Ishikawa (cell line): ENCODE results near the gene GAST.

Experiments
- CEBPB ChIP-seq: IDR thresholded peaks from 2 replicates; pipeline ENCODE4 v1.6.1; 2012
- CREB1 ChIP-seq: IDR thresholded peaks from 2 replicates; pipeline ENCODE4 v1.6.1; 2012; ENCODE audit warnings: low read depth
- EGR1 ChIP-seq: IDR thresholded peaks from 2 replicates; pipeline ENCODE4 v1.6.1; 2012
- EP300 ChIP-seq: IDR thresholded peaks from 2 replicates; pipeline ENCODE4 v1.6.1; 2012; ENCODE audit warnings: borderline replicate concordance
- FOXM1 ChIP-seq: IDR thresholded peaks from 2 replicates; pipeline ENCODE4 v1.6.1; 2012; ENCODE audit warnings: low read depth, borderline replicate concordance
- MAX ChIP-seq: IDR thresholded peaks from 2 replicates; pipeline ENCODE4 v1.6.1; 2012
- NFIC ChIP-seq: IDR thresholded peaks from 2 replicates; pipeline ENCODE4 v1.6.1; 2012
- RAD21 ChIP-seq: IDR thresholded peaks from 2 replicates; pipeline ENCODE4 v1.6.1; 2012; ENCODE audit warnings: low read depth
- TAF1 ChIP-seq: IDR thresholded peaks from 2 replicates; pipeline ENCODE4 v1.6.1; 2012; ENCODE audit warnings: low read depth, mild to moderate bottlenecking
- TCF12 ChIP-seq: IDR thresholded peaks from 2 replicates; pipeline ENCODE4 v1.6.1; 2012; ENCODE audit warnings: low read depth
- TEAD4 ChIP-seq: IDR thresholded peaks from 2 replicates; pipeline ENCODE4 v1.6.1; 2012
- YY1 ChIP-seq: IDR thresholded peaks from 2 replicates; pipeline ENCODE4 v1.6.1; 2012; ENCODE audit warnings: low read depth
- ZBTB7A ChIP-seq: IDR thresholded peaks from 2 replicates; pipeline ENCODE4 v1.6.1; 2012; ENCODE audit warnings: low read depth
- TF ChIP-seq, protein P1 (sequence below): IDR thresholded peaks from 2 replicates; pipeline ENCODE4 v1.6.1; 2012
- TF ChIP-seq, protein P2 (sequence below): IDR thresholded peaks from 2 replicates; pipeline ENCODE4 v1.6.1; 2012; ENCODE audit warnings: low read depth, mild to moderate bottlenecking

The GAST gene

DNA sequence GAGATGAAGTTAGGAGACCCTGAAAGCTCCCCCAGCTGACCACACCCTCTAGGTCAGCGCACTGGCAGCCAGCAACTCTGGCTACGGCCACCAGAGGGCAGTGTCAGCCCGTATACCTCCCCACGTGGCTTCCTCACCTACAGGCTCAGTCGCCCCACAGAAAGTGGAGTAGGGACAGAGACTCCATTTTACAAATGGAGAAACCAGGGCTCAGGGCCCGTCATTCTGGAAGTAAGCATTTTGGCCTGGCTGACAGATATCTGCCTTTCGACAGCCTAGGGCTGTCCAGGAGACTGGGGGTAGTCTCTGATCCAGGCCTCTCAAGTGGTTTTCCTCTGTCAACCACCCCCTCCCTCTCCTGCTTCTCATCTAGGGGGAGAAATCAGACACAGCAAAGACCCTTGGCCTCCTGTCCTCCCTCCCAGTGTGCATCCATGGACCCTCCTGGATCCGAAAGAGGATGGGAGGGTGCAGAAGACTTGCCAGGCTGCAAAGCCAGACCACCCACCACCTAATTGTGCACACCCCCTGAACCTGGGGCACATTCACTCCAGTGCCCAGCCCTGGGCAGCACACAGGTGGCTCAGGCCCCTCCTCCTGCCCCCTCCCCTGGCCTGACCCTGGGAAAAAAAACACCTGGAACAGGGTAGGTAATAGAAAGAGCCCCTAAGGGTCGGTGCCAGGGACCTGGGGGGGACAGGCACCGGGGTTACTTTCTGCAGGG lies 26.1 kb downstream of the GAST start:
- peak; percentile 46; the same call in 1 of the 2 replicates for TF ChIP-seq TCF12
- TF ChIP-seq ZBTB7A = no peak
- no peak for TF ChIP-seq EP300
- TF ChIP-seq NFIC = no peak
- peak; percentile 98 for TF ChIP-seq RAD21
- TF ChIP-seq YY1 = peak; percentile 76
- TF ChIP-seq MAX = peak; percentile 96
- no peak for TF ChIP-seq TAF1
- TF ChIP-seq, protein P1, sequence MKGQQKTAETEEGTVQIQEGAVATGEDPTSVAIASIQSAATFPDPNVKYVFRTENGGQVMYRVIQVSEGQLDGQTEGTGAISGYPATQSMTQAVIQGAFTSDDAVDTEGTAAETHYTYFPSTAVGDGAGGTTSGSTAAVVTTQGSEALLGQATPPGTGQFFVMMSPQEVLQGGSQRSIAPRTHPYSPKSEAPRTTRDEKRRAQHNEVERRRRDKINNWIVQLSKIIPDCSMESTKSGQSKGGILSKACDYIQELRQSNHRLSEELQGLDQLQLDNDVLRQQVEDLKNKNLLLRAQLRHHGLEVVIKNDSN = 0 out of 2 replicates have a peak, but pooled peaks have one; percentile 58

DNA sequence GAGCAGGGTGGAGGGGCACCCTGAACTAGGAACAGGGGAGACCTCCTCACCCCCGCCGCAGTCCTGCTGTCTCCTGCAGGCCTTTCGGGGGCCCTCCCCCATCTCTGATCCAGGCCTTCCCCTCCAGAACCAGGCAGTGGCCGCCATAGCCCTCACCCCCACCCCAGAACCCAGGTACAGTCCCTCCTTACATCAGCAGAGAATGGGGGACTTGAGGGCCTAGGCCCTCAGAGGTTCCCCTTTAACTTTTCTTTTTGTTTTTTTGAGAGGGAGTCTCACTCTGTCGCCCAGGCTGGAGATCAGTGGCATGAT lies 26.6 kb downstream of the GAST start:
- no peak for TF ChIP-seq FOXM1
- no peak for TF ChIP-seq RAD21
- no peak for TF ChIP-seq TCF12
- TF ChIP-seq, protein P1 = no peak
- no peak for TF ChIP-seq TEAD4
- TF ChIP-seq, protein P2, sequence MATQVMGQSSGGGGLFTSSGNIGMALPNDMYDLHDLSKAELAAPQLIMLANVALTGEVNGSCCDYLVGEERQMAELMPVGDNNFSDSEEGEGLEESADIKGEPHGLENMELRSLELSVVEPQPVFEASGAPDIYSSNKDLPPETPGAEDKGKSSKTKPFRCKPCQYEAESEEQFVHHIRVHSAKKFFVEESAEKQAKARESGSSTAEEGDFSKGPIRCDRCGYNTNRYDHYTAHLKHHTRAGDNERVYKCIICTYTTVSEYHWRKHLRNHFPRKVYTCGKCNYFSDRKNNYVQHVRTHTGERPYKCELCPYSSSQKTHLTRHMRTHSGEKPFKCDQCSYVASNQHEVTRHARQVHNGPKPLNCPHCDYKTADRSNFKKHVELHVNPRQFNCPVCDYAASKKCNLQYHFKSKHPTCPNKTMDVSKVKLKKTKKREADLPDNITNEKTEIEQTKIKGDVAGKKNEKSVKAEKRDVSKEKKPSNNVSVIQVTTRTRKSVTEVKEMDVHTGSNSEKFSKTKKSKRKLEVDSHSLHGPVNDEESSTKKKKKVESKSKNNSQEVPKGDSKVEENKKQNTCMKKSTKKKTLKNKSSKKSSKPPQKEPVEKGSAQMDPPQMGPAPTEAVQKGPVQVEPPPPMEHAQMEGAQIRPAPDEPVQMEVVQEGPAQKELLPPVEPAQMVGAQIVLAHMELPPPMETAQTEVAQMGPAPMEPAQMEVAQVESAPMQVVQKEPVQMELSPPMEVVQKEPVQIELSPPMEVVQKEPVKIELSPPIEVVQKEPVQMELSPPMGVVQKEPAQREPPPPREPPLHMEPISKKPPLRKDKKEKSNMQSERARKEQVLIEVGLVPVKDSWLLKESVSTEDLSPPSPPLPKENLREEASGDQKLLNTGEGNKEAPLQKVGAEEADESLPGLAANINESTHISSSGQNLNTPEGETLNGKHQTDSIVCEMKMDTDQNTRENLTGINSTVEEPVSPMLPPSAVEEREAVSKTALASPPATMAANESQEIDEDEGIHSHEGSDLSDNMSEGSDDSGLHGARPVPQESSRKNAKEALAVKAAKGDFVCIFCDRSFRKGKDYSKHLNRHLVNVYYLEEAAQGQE = no peak
- no peak for TF ChIP-seq NFIC
- TF ChIP-seq TAF1 = no peak
- no peak for TF ChIP-seq CREB1
- TF ChIP-seq ZBTB7A = no peak
- TF ChIP-seq EP300 = no peak
- no peak for TF ChIP-seq YY1
- no peak for TF ChIP-seq CEBPB
- no peak for TF ChIP-seq MAX
- TF ChIP-seq EGR1 = no peak

- TF ChIP-seq, protein P2 = no peak
- TF ChIP-seq CEBPB (no peak), NFIC (no peak), TAF1 (no peak), ZBTB7A (no peak)
Observed at GRCh38 chr17:41739661-41740352, 27.7 kb downstream of the GAST start.

GRCh38 chr17:41740506-41740905 lies 28.4 kb downstream of the GAST start:
- 0 out of 2 replicates have a peak, but pooled peaks have one; percentile 20 for TF ChIP-seq TAF1
- no peak for TF ChIP-seq CEBPB
- TF ChIP-seq, protein P2 = no peak

DNA sequence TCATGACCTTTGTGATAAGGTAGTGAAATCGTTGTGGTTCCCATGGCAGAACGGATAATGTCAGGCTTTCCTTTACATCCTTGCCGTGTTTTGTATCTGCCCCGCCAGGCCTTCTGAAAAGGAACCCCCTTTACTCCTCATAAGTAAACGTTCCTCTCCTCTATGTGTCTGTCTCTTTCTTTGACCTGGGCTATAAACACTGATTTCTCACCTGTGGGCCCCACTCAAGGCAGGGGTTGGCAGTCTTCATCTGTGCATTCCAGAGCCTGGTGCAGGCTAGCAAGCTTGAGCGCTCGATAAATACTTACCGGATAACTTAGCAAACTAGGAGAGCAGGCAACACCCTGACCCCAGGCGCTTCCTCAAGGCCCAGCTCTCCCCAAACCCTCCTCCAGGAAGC lies 29.6 kb downstream of the GAST start:
- no peak for TF ChIP-seq YY1
- TF ChIP-seq ZBTB7A = no peak
- TF ChIP-seq, protein P2 = no peak
- no peak for TF ChIP-seq NFIC
- no peak for TF ChIP-seq TAF1
- no peak for TF ChIP-seq EGR1
- no peak for TF ChIP-seq MAX
- no peak for TF ChIP-seq TEAD4
- TF ChIP-seq RAD21 = no peak
- TF ChIP-seq, protein P1 = no peak
- no peak for TF ChIP-seq TCF12
- TF ChIP-seq CEBPB = no peak
- TF ChIP-seq FOXM1 = no peak
- no peak for TF ChIP-seq CREB1
- no peak for TF ChIP-seq EP300
